ENCODE data around the gene AGPAT2.

DNA sequence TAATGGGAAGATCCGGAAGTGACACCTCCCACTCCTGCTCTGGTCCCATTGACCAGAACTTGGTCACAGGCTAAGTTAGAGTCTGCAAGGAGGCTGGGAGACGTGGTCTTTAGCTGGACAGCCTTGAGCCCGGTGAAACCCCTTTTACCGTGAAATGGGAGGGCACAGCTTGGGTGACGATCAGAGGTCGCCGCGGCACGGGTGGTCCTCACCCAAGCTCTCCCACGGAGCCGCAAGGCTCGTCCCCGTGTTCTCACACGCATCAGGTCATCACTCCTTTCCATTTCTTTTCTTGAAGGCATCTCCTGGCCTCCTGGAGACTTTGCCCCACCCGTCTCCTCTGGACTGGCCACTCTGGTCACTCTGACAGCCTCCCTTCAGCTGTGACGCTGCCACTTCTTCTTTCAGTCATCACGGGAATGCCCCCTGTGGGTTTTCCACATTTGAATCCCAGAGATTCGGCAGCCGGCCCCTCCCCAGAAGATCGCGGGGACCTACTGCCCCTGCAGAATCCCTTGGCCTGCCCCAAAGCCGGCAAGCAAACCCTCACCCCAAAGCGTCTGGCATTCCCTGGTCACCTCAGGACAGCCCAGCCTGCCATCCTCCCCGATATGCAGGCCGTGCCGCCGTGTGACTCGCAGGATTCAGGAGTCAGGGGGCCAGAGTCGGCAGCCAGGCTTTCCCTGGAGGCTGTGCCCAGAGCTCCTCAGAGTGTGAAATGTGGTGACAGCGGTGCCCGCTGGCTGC is 43.5 kb downstream of the AGPAT2 start:
- TF ChIP-seq, protein P1, sequence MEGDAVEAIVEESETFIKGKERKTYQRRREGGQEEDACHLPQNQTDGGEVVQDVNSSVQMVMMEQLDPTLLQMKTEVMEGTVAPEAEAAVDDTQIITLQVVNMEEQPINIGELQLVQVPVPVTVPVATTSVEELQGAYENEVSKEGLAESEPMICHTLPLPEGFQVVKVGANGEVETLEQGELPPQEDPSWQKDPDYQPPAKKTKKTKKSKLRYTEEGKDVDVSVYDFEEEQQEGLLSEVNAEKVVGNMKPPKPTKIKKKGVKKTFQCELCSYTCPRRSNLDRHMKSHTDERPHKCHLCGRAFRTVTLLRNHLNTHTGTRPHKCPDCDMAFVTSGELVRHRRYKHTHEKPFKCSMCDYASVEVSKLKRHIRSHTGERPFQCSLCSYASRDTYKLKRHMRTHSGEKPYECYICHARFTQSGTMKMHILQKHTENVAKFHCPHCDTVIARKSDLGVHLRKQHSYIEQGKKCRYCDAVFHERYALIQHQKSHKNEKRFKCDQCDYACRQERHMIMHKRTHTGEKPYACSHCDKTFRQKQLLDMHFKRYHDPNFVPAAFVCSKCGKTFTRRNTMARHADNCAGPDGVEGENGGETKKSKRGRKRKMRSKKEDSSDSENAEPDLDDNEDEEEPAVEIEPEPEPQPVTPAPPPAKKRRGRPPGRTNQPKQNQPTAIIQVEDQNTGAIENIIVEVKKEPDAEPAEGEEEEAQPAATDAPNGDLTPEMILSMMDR (IDR thresholded peaks at IDR 0.05), result no peak
- TF ChIP-seq EMX1 (CRISPR knock-in tag; IDR thresholded peaks at IDR 0.05), result no peak
- TF ChIP-seq, protein P2, sequence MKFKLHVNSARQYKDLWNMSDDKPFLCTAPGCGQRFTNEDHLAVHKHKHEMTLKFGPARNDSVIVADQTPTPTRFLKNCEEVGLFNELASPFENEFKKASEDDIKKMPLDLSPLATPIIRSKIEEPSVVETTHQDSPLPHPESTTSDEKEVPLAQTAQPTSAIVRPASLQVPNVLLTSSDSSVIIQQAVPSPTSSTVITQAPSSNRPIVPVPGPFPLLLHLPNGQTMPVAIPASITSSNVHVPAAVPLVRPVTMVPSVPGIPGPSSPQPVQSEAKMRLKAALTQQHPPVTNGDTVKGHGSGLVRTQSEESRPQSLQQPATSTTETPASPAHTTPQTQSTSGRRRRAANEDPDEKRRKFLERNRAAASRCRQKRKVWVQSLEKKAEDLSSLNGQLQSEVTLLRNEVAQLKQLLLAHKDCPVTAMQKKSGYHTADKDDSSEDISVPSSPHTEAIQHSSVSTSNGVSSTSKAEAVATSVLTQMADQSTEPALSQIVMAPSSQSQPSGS (CRISPR knock-in tag; IDR thresholded peaks at IDR 0.05; ENCODE audit: borderline replicate concordance, low read depth), result no peak
- no peak for TF ChIP-seq TEAD4 (CRISPR knock-in tag; IDR thresholded peaks at IDR 0.05)
- TF ChIP-seq, protein P3, sequence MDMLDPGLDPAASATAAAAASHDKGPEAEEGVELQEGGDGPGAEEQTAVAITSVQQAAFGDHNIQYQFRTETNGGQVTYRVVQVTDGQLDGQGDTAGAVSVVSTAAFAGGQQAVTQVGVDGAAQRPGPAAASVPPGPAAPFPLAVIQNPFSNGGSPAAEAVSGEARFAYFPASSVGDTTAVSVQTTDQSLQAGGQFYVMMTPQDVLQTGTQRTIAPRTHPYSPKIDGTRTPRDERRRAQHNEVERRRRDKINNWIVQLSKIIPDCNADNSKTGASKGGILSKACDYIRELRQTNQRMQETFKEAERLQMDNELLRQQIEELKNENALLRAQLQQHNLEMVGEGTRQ (CRISPR knock-in tag; IDR thresholded peaks at IDR 0.05), result no peak
- TF ChIP-seq, protein P4, sequence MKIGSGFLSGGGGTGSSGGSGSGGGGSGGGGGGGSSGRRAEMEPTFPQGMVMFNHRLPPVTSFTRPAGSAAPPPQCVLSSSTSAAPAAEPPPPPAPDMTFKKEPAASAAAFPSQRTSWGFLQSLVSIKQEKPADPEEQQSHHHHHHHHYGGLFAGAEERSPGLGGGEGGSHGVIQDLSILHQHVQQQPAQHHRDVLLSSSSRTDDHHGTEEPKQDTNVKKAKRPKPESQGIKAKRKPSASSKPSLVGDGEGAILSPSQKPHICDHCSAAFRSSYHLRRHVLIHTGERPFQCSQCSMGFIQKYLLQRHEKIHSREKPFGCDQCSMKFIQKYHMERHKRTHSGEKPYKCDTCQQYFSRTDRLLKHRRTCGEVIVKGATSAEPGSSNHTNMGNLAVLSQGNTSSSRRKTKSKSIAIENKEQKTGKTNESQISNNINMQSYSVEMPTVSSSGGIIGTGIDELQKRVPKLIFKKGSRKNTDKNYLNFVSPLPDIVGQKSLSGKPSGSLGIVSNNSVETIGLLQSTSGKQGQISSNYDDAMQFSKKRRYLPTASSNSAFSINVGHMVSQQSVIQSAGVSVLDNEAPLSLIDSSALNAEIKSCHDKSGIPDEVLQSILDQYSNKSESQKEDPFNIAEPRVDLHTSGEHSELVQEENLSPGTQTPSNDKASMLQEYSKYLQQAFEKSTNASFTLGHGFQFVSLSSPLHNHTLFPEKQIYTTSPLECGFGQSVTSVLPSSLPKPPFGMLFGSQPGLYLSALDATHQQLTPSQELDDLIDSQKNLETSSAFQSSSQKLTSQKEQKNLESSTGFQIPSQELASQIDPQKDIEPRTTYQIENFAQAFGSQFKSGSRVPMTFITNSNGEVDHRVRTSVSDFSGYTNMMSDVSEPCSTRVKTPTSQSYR (CRISPR knock-in tag; IDR thresholded peaks at IDR 0.05), result no peak
- TF ChIP-seq, protein P5, sequence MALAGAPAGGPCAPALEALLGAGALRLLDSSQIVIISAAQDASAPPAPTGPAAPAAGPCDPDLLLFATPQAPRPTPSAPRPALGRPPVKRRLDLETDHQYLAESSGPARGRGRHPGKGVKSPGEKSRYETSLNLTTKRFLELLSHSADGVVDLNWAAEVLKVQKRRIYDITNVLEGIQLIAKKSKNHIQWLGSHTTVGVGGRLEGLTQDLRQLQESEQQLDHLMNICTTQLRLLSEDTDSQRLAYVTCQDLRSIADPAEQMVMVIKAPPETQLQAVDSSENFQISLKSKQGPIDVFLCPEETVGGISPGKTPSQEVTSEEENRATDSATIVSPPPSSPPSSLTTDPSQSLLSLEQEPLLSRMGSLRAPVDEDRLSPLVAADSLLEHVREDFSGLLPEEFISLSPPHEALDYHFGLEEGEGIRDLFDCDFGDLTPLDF (CRISPR knock-in tag; IDR thresholded peaks at IDR 0.05), result no peak
- TF ChIP-seq ZNF423 (CRISPR knock-in tag; IDR thresholded peaks at IDR 0.05), result no peak
- TF ChIP-seq, protein P6, sequence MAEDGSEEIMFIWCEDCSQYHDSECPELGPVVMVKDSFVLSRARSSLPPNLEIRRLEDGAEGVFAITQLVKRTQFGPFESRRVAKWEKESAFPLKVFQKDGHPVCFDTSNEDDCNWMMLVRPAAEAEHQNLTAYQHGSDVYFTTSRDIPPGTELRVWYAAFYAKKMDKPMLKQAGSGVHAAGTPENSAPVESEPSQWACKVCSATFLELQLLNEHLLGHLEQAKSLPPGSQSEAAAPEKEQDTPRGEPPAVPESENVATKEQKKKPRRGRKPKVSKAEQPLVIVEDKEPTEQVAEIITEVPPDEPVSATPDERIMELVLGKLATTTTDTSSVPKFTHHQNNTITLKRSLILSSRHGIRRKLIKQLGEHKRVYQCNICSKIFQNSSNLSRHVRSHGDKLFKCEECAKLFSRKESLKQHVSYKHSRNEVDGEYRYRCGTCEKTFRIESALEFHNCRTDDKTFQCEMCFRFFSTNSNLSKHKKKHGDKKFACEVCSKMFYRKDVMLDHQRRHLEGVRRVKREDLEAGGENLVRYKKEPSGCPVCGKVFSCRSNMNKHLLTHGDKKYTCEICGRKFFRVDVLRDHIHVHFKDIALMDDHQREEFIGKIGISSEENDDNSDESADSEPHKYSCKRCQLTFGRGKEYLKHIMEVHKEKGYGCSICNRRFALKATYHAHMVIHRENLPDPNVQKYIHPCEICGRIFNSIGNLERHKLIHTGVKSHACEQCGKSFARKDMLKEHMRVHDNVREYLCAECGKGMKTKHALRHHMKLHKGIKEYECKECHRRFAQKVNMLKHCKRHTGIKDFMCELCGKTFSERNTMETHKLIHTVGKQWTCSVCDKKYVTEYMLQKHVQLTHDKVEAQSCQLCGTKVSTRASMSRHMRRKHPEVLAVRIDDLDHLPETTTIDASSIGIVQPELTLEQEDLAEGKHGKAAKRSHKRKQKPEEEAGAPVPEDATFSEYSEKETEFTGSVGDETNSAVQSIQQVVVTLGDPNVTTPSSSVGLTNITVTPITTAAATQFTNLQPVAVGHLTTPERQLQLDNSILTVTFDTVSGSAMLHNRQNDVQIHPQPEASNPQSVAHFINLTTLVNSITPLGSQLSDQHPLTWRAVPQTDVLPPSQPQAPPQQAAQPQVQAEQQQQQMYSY (CRISPR knock-in tag; IDR thresholded peaks at IDR 0.05), result no peak
- TF ChIP-seq, protein P7, sequence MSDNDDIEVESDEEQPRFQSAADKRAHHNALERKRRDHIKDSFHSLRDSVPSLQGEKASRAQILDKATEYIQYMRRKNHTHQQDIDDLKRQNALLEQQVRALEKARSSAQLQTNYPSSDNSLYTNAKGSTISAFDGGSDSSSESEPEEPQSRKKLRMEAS (CRISPR knock-in tag; IDR thresholded peaks at IDR 0.05), result no peak
- TF ChIP-seq, protein P8, sequence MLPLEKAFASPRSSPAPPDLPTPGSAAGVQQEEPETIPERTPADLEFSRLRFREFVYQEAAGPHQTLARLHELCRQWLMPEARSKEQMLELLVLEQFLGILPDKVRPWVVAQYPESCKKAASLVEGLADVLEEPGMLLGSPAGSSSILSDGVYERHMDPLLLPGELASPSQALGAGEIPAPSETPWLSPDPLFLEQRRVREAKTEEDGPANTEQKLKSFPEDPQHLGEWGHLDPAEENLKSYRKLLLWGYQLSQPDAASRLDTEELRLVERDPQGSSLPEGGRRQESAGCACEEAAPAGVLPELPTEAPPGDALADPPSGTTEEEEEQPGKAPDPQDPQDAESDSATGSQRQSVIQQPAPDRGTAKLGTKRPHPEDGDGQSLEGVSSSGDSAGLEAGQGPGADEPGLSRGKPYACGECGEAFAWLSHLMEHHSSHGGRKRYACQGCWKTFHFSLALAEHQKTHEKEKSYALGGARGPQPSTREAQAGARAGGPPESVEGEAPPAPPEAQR (CRISPR knock-in tag; IDR thresholded peaks at IDR 0.05), result no peak

Data from WTC11 (cell line).